GM12891 (cell line): ENCODE data around the gene GIGYF2.

Source experiments
- PAX5 ChIP-seq: IDR thresholded peaks from 2 replicates; pipeline ENCODE4 v1.6.1; 2011; ENCODE audit warnings: low read length, moderate library complexity, mild to moderate bottlenecking; ENCODE audit not compliant: insufficient read depth, severe bottlenecking
- POLR2A ChIP-seq: IDR thresholded peaks from 2 replicates; pipeline ENCODE4 v1.6.1; 2011; ENCODE audit warnings: low read depth, low read length, control low read depth
- POLR2AphosphoS5 ChIP-seq: IDR thresholded peaks from 2 replicates; pipeline ENCODE4 v1.6.1; 2011; ENCODE audit warnings: low read depth, low read length, control low read depth
- TAF1 ChIP-seq: IDR thresholded peaks from 2 replicates; pipeline ENCODE4 v1.6.1; 2011; ENCODE audit warnings: low read depth, low read length, control low read depth

DNA sequence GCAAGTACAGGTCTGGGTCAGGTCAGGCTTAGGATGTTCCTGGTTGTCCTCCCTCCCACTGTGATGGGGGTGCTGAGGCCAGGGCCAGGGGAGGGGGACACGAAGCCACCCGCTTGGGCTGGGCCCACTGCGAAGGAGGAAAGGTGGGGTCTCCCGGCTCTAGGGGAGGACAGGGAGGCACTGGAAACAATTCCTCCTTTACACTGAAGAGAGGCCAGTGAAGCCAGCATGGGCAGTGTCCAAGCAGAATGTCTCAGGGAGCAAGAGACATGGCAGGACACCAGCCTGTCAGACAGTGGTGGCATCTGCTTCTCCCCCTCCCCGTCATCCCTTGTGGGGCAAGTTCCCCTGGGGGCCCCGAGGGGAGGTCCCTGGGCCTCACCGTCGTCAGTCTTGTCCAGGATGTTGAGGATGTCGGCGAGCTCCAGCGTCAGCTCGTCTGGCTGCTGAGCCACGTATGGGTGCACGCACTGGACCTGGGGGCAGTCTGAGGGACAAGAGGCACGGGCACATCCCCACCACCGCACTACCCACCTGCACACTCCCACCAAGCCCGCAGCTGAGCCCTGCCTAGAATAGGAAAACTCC, 183.7 kb downstream of the GIGYF2 start:
- no peak for TF ChIP-seq TAF1
- TF ChIP-seq POLR2A = no peak
- no peak for TF ChIP-seq PAX5
- TF ChIP-seq POLR2AphosphoS5 = no peak
